Measurements from ENCODE around the gene KRT81. TPM values are rescaled to one million over a fixed set of nuclear protein-coding genes. Genes with fewer than 3 reads are reported as not detected.
"Not testable (repeated sequence)": the region's sequence is repeated elsewhere in the genome, so short reads cannot be mapped to it uniquely, and the experiment has no call there.

Gene KRT81
- polyA plus RNA-seq, 3 donors: not detected

GRCh38 chr12:52252728-52253343 lies 38.5 kb downstream of the KRT81 start:
- Histone ChIP-seq H3K9me3 (replicated peaks in 1 of 2; ENCODE audit: control insufficient read depth in 1 of 2, insufficient read depth in 1 of 2, low read length in 2 of 2) (no peaks in the 10 kb centered on the region), H2AFZ (ENCODE audit: insufficient read depth, low read depth, low read length, poor library complexity, severe bottlenecking) (no peak overlapping the region), H3K27ac (ENCODE audit: low read depth in 1 of 2, low read length in 2 of 2) (no peak overlapping the region), H3K27me3 (ENCODE audit: control insufficient read depth in 2 of 2, insufficient read depth in 2 of 2, low read length in 2 of 2) (peaks cover 40 to 87% of the 10 kb centered on the region in 2 donors), H4K20me1 (ENCODE audit: insufficient read depth, low read length) (no peaks in the 10 kb centered on the region), H3K4me1 (ENCODE audit: control insufficient read depth in 1 of 2, insufficient read depth in 2 of 2, low read length in 2 of 2) (no peaks in the 10 kb centered on the region), H3K9ac (ENCODE audit: insufficient read depth, low read length, poor library complexity, severe bottlenecking) (no peak overlapping the region), H3K4me2 (replicated peaks; ENCODE audit: extremely low read depth, low read length, poor library complexity, severe bottlenecking) (no peak overlapping the region), H3K4me3 (replicated peaks in 1 of 3; ENCODE audit: low read depth in 2 of 3, low read length in 3 of 3) (no peak overlapping the region), H3K36me3 (replicated peaks in 1 of 2; ENCODE audit: control insufficient read depth in 1 of 2, insufficient read depth in 2 of 2, low read length in 2 of 2) (no peaks in the 10 kb centered on the region), H3K79me2 (ENCODE audit: insufficient read depth, low read length) (no peaks in the 10 kb centered on the region)
- H3K4me3 Mint-ChIP-seq: peak overlapping the region in 1 of 2 donors; percentile 0
- peaks cover 10 to 16% of the 10 kb centered on the region in 2 donors for H3K36me3 Mint-ChIP-seq
- TF ChIP-seq CTCF (IDR thresholded peaks at IDR 0.05): no peak
- DNase-seq: no peak
- peaks cover 15% of the 10 kb centered on the region for H3K4me1 Mint-ChIP-seq
- WGBS (ENCODE audit: insufficient coverage): 96% methylated on average over 3 of the region's 11 CpGs
- H3K27me3 Mint-ChIP-seq (ENCODE audit: low read depth in 3 of 3): peaks cover 75 to 88% (median 88%) of the 10 kb centered on the region in 3 donors
- H3K9me3 Mint-ChIP-seq: peaks cover 0 to 20% (median 3%) of the 10 kb centered on the region in 7 donors
- peak overlapping the region in 3 of 7 donors; percentile 18 to 50 (median 22) for H3K27ac Mint-ChIP-seq
- intact Hi-C loops (cut with micrococcal nuclease): no loop called here

- H3K27ac ChIP-seq (ENCODE audit: low read depth in 1 of 2, low read length in 2 of 2); H2AFZ ChIP-seq (ENCODE audit: insufficient read depth, low read depth, low read length, poor library complexity, severe bottlenecking); H3K4me1 ChIP-seq (ENCODE audit: control insufficient read depth in 1 of 2, insufficient read depth in 2 of 2, low read length in 2 of 2); DNase-seq; H3K4me2 ChIP-seq (replicated peaks; ENCODE audit: extremely low read depth, low read length, poor library complexity, severe bottlenecking); H3K4me3 ChIP-seq (replicated peaks in 1 of 3; ENCODE audit: low read depth in 2 of 3, low read length in 3 of 3); H3K9ac ChIP-seq (ENCODE audit: insufficient read depth, low read length, poor library complexity, severe bottlenecking); H3K9me3 ChIP-seq (replicated peaks in 1 of 2; ENCODE audit: control insufficient read depth in 1 of 2, insufficient read depth in 1 of 2, low read length in 2 of 2); H3K36me3 ChIP-seq (replicated peaks in 1 of 2; ENCODE audit: control insufficient read depth in 1 of 2, insufficient read depth in 2 of 2, low read length in 2 of 2); intact Hi-C loops (cut with micrococcal nuclease); H3K79me2 ChIP-seq (ENCODE audit: insufficient read depth, low read length); H4K20me1 ChIP-seq (ENCODE audit: insufficient read depth, low read length); H3K27ac Mint-ChIP-seq: not testable (repeated sequence)
- TF ChIP-seq CTCF (IDR thresholded peaks at IDR 0.05): peak; percentile 40
- WGBS (ENCODE audit: insufficient coverage): 90% methylated on average over 7 of the region's 8 CpGs
- Mint-ChIP-seq H3K36me3 (peaks cover 10 to 18% of the 10 kb centered on the region in 2 donors), H3K4me3 (peak overlapping the region in 1 of 2 donors; percentile 55), H3K4me1 (peaks cover 15% of the 10 kb centered on the region), H3K9me3 (peaks cover 0 to 16% (median 3%) of the 10 kb centered on the region in 7 donors), H3K27me3 (ENCODE audit: low read depth in 3 of 3) (peaks cover 69 to 85% (median 81%) of the 10 kb centered on the region in 3 donors)
- H3K27me3 ChIP-seq (ENCODE audit: control insufficient read depth in 2 of 2, insufficient read depth in 2 of 2, low read length in 2 of 2): peaks cover 34 to 80% of the 10 kb centered on the region in 2 donors
Measured at GRCh38 chr12:52252175-52252615, 39.1 kb downstream of the KRT81 start.

All from CD14-positive monocyte (primary cell).